Measurements from ENCODE around the gene PPIL6. TPM values are rescaled to one million over a fixed set of nuclear protein-coding genes. Genes with fewer than 3 reads are reported as not detected.

Gene PPIL6
- total RNA-seq, 3 donors from 2014 or later (not counting 1 experiment from before 2014, with no cell fraction given): 0.28 to 0.70 (median 0.40) TPM

GRCh38 chr6:109485266-109485935 is 45.0 kb upstream of the PPIL6 start:
- Mint-ChIP-seq H3K4me3 (no peak overlapping the region), H3K36me3 (peaks cover 11% of the 10 kb centered on the region), H3K27me3 (ENCODE audit: low read depth in 2 of 2) (no peaks in the 10 kb centered on the region), H3K27ac (peak overlapping the region in 1 of 2 donors; percentile 75), H3K9me3 (no peaks in the 10 kb centered on the region), H3K4me1 (peaks cover 22 to 34% of the 10 kb centered on the region in 2 donors)
- H3K4me3 ChIP-seq (ENCODE audit: low read length): no peak overlapping the region
- H3K4me1 ChIP-seq (ENCODE audit: control insufficient read depth, insufficient read depth, low read length): peaks cover 16% of the 10 kb centered on the region
- H3K36me3 ChIP-seq (ENCODE audit: control insufficient read depth, insufficient read depth, low read length): peaks cover 8% of the 10 kb centered on the region
- 97% methylated on average over 3 of the region's 3 CpGs for WGBS (ENCODE audit: insufficient coverage)
- no peaks in the 10 kb centered on the region for H3K27me3 ChIP-seq (ENCODE audit: control insufficient read depth, insufficient read depth, low read length)
- ATAC-seq (no peak), DNase-seq (no peak)
- no peak for TF ChIP-seq CTCF (IDR thresholded peaks at IDR 0.05)
- intact Hi-C loops (cut with micrococcal nuclease): no loop called here
- no peak overlapping the region for H3K27ac ChIP-seq (ENCODE audit: low read length)
- H3K9me3 ChIP-seq (ENCODE audit: control insufficient read depth, insufficient read depth, low read length): no peaks in the 10 kb centered on the region

- Mint-ChIP-seq H3K4me3 (peak overlapping the region; percentile 80), H3K4me1 (peaks cover 32 to 43% of the 10 kb centered on the region in 2 donors), H3K27me3 (ENCODE audit: low read depth in 2 of 2) (no peaks in the 10 kb centered on the region), H3K9me3 (no peaks in the 10 kb centered on the region), H3K36me3 (peaks cover 13% of the 10 kb centered on the region), H3K27ac (peak overlapping the region; percentile 35 to 75)
- Histone ChIP-seq H3K27me3 (ENCODE audit: control insufficient read depth, insufficient read depth, low read length) (no peaks in the 10 kb centered on the region), H3K27ac (ENCODE audit: low read length) (peak overlapping the region; percentile 60), H3K9me3 (ENCODE audit: control insufficient read depth, insufficient read depth, low read length) (no peaks in the 10 kb centered on the region), H3K4me1 (ENCODE audit: control insufficient read depth, insufficient read depth, low read length) (peaks cover 28% of the 10 kb centered on the region), H3K36me3 (ENCODE audit: control insufficient read depth, insufficient read depth, low read length) (peaks cover 13% of the 10 kb centered on the region), H3K4me3 (ENCODE audit: low read length) (no peak overlapping the region)
- DNase-seq (no peak), ATAC-seq (no peak)
- TF ChIP-seq CTCF (IDR thresholded peaks at IDR 0.05): no peak
- WGBS (ENCODE audit: insufficient coverage): 79% methylated on average over 3 of the region's 3 CpGs
- intact Hi-C loops (cut with micrococcal nuclease): no loop called here
Observed at GRCh38 chr6:109484122-109484521, 43.7 kb upstream of the PPIL6 start.

GRCh38 chr6:109483735-109484057 is 43.3 kb upstream of the PPIL6 start:
- Mint-ChIP-seq H3K4me1 (peaks cover 36 to 47% of the 10 kb centered on the region in 2 donors), H3K36me3 (peaks cover 17% of the 10 kb centered on the region), H3K4me3 (peak overlapping the region; percentile 80), H3K27ac (peak overlapping the region; percentile 35 to 75), H3K9me3 (no peaks in the 10 kb centered on the region), H3K27me3 (ENCODE audit: low read depth in 2 of 2) (no peaks in the 10 kb centered on the region)
- Histone ChIP-seq H3K9me3 (ENCODE audit: control insufficient read depth, insufficient read depth, low read length) (no peaks in the 10 kb centered on the region), H3K4me1 (ENCODE audit: control insufficient read depth, insufficient read depth, low read length) (peaks cover 29% of the 10 kb centered on the region), H3K4me3 (ENCODE audit: low read length) (peak overlapping the region; percentile 35), H3K27me3 (ENCODE audit: control insufficient read depth, insufficient read depth, low read length) (no peaks in the 10 kb centered on the region), H3K36me3 (ENCODE audit: control insufficient read depth, insufficient read depth, low read length) (peaks cover 13% of the 10 kb centered on the region), H3K27ac (ENCODE audit: low read length) (peak overlapping the region; percentile 60)
- WGBS (ENCODE audit: insufficient coverage): 6% methylated on average over 2 of the region's 6 CpGs
- ATAC-seq: peak in 1 of 3 donors; percentile 7
- no peak for DNase-seq
- no peak for TF ChIP-seq CTCF (IDR thresholded peaks at IDR 0.05)
- intact Hi-C loops (cut with micrococcal nuclease): loop anchor here (1.0 to 2.0 kb wide), 3 partner anchors 25 to 101 kb away; partner anchors contain the start of genes CD164, PPIL6 and SMPD2

All from natural killer cell (primary cell).